CD14-positive monocyte (primary cell): ENCODE measurements around the gene KIF26A. TPM values are rescaled to one million over a fixed set of nuclear protein-coding genes. Genes with fewer than 3 reads are reported as not detected.

ENCODE experiments used
- DNase-seq, 3 donors: peaks; one replicate each; pipeline ENCODE4 v3.0.0-alpha.2; 2011 to 2022
- H2AFZ ChIP-seq: 2 replicates; pipeline ENCODE4 v1.6.0; 2012; ENCODE audit warnings: mild to moderate bottlenecking, low read depth, low read length, inconsistent platforms; ENCODE audit not compliant: insufficient read depth, poor library complexity, severe bottlenecking
- H3K27ac ChIP-seq, 2 donors: 1 replicate in 1 of 2; 2 replicates in 1 of 2; pipeline ENCODE4 v1.5.1; 2012 to 2013; ENCODE audit warnings: low read length in 2 of 2, control low read depth in 1 of 2, inconsistent platforms in 1 of 2, low read depth in 1 of 2, mild to moderate bottlenecking in 1 of 2
- H3K27me3 ChIP-seq, 2 donors: one replicate each; pipeline versions ENCODE4 v1.6.0 to v1.6.1; 2011 to 2013; ENCODE audit warnings: low read length in 2 of 2; ENCODE audit not compliant: control insufficient read depth in 2 of 2, insufficient read depth in 2 of 2
- H3K36me3 ChIP-seq, 2 donors: replicated peaks in 1 of 2; 1 replicate in 1 of 2; 2 replicates in 1 of 2; pipeline versions ENCODE4 v1.5.1 to v1.6.1; 2012 to 2013; ENCODE audit warnings: low read length in 2 of 2, control low read depth in 1 of 2, inconsistent platforms in 1 of 2, mild to moderate bottlenecking in 1 of 2; ENCODE audit not compliant: insufficient read depth in 2 of 2, control insufficient read depth in 1 of 2
- H3K4me1 ChIP-seq, 2 donors: 1 replicate in 1 of 2; 2 replicates in 1 of 2; pipeline versions ENCODE4 v1.5.1 to v1.6.1; 2012 to 2013; ENCODE audit warnings: low read length in 2 of 2, control low read depth in 1 of 2, inconsistent platforms in 1 of 2, mild to moderate bottlenecking in 1 of 2, moderate library complexity in 1 of 2; ENCODE audit not compliant: insufficient read depth in 2 of 2, control insufficient read depth in 1 of 2
- H3K4me2 ChIP-seq: replicated peaks from 2 replicates; pipeline ENCODE3; 2012; ENCODE audit warnings: low read length, moderate library complexity, mild to moderate bottlenecking; ENCODE audit not compliant: poor library complexity, severe bottlenecking; ENCODE audit errors: extremely low read depth
- H3K4me3 ChIP-seq, 3 experiments: fragments of 200-600 bp in 1 of 3; sonication (generic) in 1 of 3; replicated peaks in 1 of 3; 1 replicate in 2 of 3; 2 replicates in 1 of 3; pipeline ENCODE4 v1.5.1; 2011 to 2013; ENCODE audit warnings: low read length in 3 of 3, mild to moderate bottlenecking in 3 of 3, control low read depth in 2 of 3, low read depth in 2 of 3, inconsistent platforms in 1 of 3, moderate library complexity in 1 of 3
- H3K79me2 ChIP-seq: 2 replicates; pipeline ENCODE4 v1.6.0; 2012; ENCODE audit warnings: mild to moderate bottlenecking, control low read depth, inconsistent platforms, low read length, moderate library complexity; ENCODE audit not compliant: insufficient read depth
- H3K9ac ChIP-seq: 2 replicates; pipeline ENCODE4 v1.6.0; 2017; ENCODE audit warnings: low read length, mild to moderate bottlenecking; ENCODE audit not compliant: insufficient read depth, poor library complexity, severe bottlenecking
- H3K9me3 ChIP-seq, 2 donors: replicated peaks in 1 of 2; 1 replicate in 1 of 2; 2 replicates in 1 of 2; pipeline versions ENCODE4 v1.5.1 to v1.6.1; 2012 to 2013; ENCODE audit warnings: low read length in 2 of 2, control low read depth in 1 of 2; ENCODE audit not compliant: control insufficient read depth in 1 of 2, insufficient read depth in 1 of 2
- H4K20me1 ChIP-seq: 2 replicates; pipeline ENCODE4 v1.6.0; 2012; ENCODE audit warnings: mild to moderate bottlenecking, low read length, control low read depth, moderate library complexity; ENCODE audit not compliant: insufficient read depth
- H3K27ac Mint-ChIP-seq, 7 donors: one replicate each; pipeline ENCODE4 v1.8.0; 2020; ENCODE audit warnings: mild to moderate bottlenecking in 7 of 7, mixed read lengths in 7 of 7, moderate library complexity in 6 of 7, inconsistent platforms in 2 of 7
- H3K27me3 Mint-ChIP-seq, 3 donors: one replicate each; pipeline ENCODE4 v1.8.0; 2021 to 2022; ENCODE audit warnings: low read depth in 3 of 3, mild to moderate bottlenecking in 3 of 3, mixed read lengths in 3 of 3, moderate library complexity in 3 of 3, inconsistent platforms in 1 of 3
- H3K36me3 Mint-ChIP-seq, 2 donors: one replicate each; pipeline ENCODE4 v1.8.0; 2020; ENCODE audit warnings: mixed read lengths in 2 of 2, inconsistent platforms in 1 of 2, mild to moderate bottlenecking in 1 of 2
- H3K4me1 Mint-ChIP-seq: one replicate; pipeline ENCODE4 v1.8.0; 2020; ENCODE audit warnings: mild to moderate bottlenecking, mixed read lengths
- H3K4me3 Mint-ChIP-seq, 2 donors: one replicate each; pipeline ENCODE4 v1.8.0; 2020; ENCODE audit warnings: mild to moderate bottlenecking in 2 of 2, mixed read lengths in 2 of 2, moderate library complexity in 1 of 2
- H3K9me3 Mint-ChIP-seq, 7 donors: one replicate each; pipeline ENCODE4 v1.8.0; 2020 to 2022; ENCODE audit warnings: mixed read lengths in 7 of 7, mild to moderate bottlenecking in 6 of 7, moderate library complexity in 6 of 7, inconsistent platforms in 2 of 7
- WGBS: methylation state at CpG from one replicate; pipeline ENCODE4 v1.1.5; 2013; ENCODE audit warnings: missing lambda C conversion rate; ENCODE audit not compliant: insufficient coverage; 5-methylcytosine and 5-hydroxymethylcytosine counted together
- intact Hi-C, 2 donors: fragments of 100-400 bp; cut with micrococcal nuclease; formaldehyde crosslinking; loops; one replicate each; pipeline versions ENCODE4 v1.15.0 to v1.15.1; 2023
- polyA plus RNA-seq, 3 donors: library from polyadenylated mRNA; depleted of rRNA in 1 of 3; unstranded in 2 of 3; stranded (reverse) in 1 of 3; fragments of 300-500 nt in 2 of 3; fragments of >200 nt in 1 of 3; fragmentation: Illumina TruSeq in 2 of 3; gene quantifications; 1 replicate in 2 of 3; 2 replicates in 1 of 3; pipeline ENCODE4 v1.2.3, GENCODE V29; 2012 to 2021
- TF ChIP-seq, protein P1 (sequence below): fragments of 200-600 bp; IDR thresholded peaks from one replicate; pipeline ENCODE4 v1.8.0; 2022; ENCODE audit warnings: antibody characterized with exemption, mild to moderate bottlenecking

The KIF26A gene
- polyA plus RNA-seq, 3 donors = not detected

DNA sequence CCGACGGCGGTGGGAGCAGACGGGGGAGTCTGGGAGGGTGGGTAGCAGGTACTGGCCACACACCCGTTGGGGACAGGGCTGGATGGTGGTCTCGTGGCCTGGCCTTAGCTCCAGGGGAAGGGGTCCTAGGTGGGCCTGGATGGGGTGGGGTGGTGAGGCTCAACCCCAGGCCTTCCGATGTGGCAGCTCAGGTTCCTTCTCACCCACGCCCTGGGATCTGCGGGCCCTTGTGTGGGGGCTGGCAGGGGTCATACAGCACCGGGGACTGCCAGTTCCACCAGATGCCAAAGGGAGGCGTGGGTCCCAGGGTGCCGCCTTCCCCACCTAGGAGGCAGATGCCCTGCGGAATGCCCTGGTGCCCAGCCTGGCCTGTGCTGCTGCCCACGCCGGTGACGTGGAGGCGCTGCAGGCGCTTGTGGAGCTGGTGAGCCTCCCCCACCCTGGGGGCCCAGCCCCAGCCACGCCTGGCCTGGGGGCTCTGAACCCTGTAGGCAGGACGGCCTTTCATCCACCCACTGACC is 31.9 kb upstream of the KIF26A start:
- Histone ChIP-seq H2AFZ (no peak overlapping the region), H3K9me3 (no peaks in the 10 kb centered on the region), H3K4me3 (no peak overlapping the region), H3K79me2 (no peaks in the 10 kb centered on the region), H4K20me1 (no peaks in the 10 kb centered on the region), H3K9ac (no peak overlapping the region), H3K27me3 (no peaks in the 10 kb centered on the region), H3K4me2 (no peak overlapping the region), H3K4me1 (no peaks in the 10 kb centered on the region), H3K27ac (no peak overlapping the region), H3K36me3 (no peaks in the 10 kb centered on the region)
- H3K36me3 Mint-ChIP-seq = no peaks in the 10 kb centered on the region
- no peaks in the 10 kb centered on the region for H3K4me1 Mint-ChIP-seq
- DNase-seq = no peak
- no peak overlapping the region for H3K27ac Mint-ChIP-seq
- TF ChIP-seq, protein P1, sequence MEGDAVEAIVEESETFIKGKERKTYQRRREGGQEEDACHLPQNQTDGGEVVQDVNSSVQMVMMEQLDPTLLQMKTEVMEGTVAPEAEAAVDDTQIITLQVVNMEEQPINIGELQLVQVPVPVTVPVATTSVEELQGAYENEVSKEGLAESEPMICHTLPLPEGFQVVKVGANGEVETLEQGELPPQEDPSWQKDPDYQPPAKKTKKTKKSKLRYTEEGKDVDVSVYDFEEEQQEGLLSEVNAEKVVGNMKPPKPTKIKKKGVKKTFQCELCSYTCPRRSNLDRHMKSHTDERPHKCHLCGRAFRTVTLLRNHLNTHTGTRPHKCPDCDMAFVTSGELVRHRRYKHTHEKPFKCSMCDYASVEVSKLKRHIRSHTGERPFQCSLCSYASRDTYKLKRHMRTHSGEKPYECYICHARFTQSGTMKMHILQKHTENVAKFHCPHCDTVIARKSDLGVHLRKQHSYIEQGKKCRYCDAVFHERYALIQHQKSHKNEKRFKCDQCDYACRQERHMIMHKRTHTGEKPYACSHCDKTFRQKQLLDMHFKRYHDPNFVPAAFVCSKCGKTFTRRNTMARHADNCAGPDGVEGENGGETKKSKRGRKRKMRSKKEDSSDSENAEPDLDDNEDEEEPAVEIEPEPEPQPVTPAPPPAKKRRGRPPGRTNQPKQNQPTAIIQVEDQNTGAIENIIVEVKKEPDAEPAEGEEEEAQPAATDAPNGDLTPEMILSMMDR = no peak
- intact Hi-C loops = no loop called here
- no peak overlapping the region for H3K4me3 Mint-ChIP-seq
- WGBS = 94% methylated on average over 16 of the region's 20 CpGs
- H3K27me3 Mint-ChIP-seq = peaks cover 0 to 5% (median 0%) of the 10 kb centered on the region in 3 donors
- no peaks in the 10 kb centered on the region for H3K9me3 Mint-ChIP-seq

DNA sequence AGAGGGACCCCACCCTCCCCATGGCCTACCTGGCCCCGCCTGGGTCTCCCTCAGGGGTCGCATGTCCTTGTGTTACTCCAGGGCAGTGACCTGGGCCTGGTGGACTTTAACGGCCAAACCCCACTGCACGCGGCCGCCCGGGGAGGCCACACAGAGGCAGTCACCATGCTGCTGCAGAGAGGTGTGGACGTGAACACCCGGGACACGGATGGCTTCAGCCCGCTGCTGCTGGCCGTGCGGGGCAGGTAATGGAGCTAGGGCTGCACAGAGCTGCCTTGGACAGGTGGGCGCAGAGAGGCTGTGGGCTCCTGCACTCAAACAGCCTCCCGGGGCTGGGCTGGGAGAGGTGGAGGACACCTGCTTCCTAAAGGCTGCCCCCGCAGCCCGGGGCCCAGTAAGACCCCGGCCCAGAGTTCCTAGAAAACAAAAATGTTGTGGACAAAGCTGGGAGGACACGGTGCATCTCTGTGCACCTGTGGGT is 31.2 kb upstream of the KIF26A start:
- H3K79me2 ChIP-seq = no peaks in the 10 kb centered on the region
- Mint-ChIP-seq H3K4me3 (no peak overlapping the region), H3K27me3 (peaks cover 0 to 4% (median 0%) of the 10 kb centered on the region in 3 donors), H3K27ac (no peak overlapping the region), H3K4me1 (no peaks in the 10 kb centered on the region), H3K36me3 (no peaks in the 10 kb centered on the region), H3K9me3 (no peaks in the 10 kb centered on the region)
- TF ChIP-seq, protein P1 = no peak
- no peaks in the 10 kb centered on the region for H3K27me3 ChIP-seq
- no peaks in the 10 kb centered on the region for H3K4me1 ChIP-seq
- intact Hi-C loops = no loop called here
- H4K20me1 ChIP-seq = no peaks in the 10 kb centered on the region
- no peak for DNase-seq
- no peak overlapping the region for H3K27ac ChIP-seq
- no peaks in the 10 kb centered on the region for H3K36me3 ChIP-seq
- no peak overlapping the region for H3K4me3 ChIP-seq
- no peak overlapping the region for H2AFZ ChIP-seq
- H3K9me3 ChIP-seq = no peaks in the 10 kb centered on the region
- no peak overlapping the region for H3K4me2 ChIP-seq
- no peak overlapping the region for H3K9ac ChIP-seq
- WGBS = 94% methylated on average over 19 of the region's 19 CpGs
